Activated naive CD4-positive, alpha-beta T cell treated with anti-CD3 and anti-CD28 coated beads, Interleukin-2, amount 50 U/mL, for 72 hours (primary cell): ENCODE data around the gene ACSL6. TPM values are rescaled to one million over a fixed set of nuclear protein-coding genes. Genes with fewer than 3 reads are reported as not detected.
A peak's percentile ranks its signal among the peaks of the same experiment; 100 is the strongest.

Experiments used
- ATAC-seq, 2 donors: fragments of 150-1000 bp; cut with Tn5 transposase; 2 replicates each; pipeline ENCODE4 v1.10.0; 2021; ENCODE audit warnings: mild to moderate bottlenecking in 2 of 2, moderate library complexity in 2 of 2
- DNase-seq, 2 donors: peaks; one replicate each; pipeline ENCODE4 v3.0.0; 2021 to 2022; ENCODE audit warnings: low spot score in 2 of 2
- H3K27ac Mint-ChIP-seq, 2 donors: one replicate each; pipeline ENCODE4 v1.8.0; 2022; ENCODE audit warnings: mild to moderate bottlenecking in 2 of 2, mixed read lengths in 2 of 2
- H3K36me3 Mint-ChIP-seq, 2 donors: one replicate each; pipeline ENCODE4 v1.8.0; 2022; ENCODE audit warnings: mixed read lengths in 2 of 2
- H3K9me3 Mint-ChIP-seq, 2 donors: one replicate each; pipeline ENCODE4 v1.8.0; 2022; ENCODE audit warnings: mixed read lengths in 2 of 2
- total RNA-seq, 2 donors: library from RNA; stranded (reverse); gene quantifications; one replicate each; pipeline ENCODE4 v1.2.3, GENCODE V29; 2022

Gene ACSL6
- total RNA-seq, 2 donors from 2014 or later: 1.8 to 3.5 TPM

- ATAC-seq (no peak), DNase-seq (no peak)
- Mint-ChIP-seq H3K27ac (no peak overlapping the region), H3K36me3 (no peaks in the 10 kb centered on the region), H3K9me3 (no peaks in the 10 kb centered on the region)
Observed at GRCh38 chr5:131998431-131999040, 12.9 kb downstream of the ACSL6 start.

DNA sequence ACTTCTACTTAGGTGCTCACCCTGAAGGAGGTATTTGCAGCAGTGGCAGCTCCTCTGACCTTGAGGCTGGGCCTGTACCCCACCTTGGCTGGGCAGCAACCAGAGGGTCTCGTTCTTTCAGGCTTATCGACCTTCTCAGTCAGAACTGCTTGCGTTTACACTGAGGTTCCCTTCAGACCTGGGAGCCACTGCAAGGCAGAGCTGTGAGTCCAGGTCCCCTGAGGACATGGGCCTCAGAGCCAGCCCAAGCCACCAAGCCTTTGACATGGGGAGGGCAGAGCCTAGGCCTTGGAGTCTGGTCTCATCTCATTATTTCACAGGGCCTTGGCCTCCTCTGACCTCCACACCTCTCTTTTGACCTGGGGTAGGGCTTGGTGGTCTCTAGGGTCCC lies 13.7 kb downstream of the ACSL6 start:
- ATAC-seq (no peak), DNase-seq (no peak)
- H3K36me3 Mint-ChIP-seq: no peaks in the 10 kb centered on the region
- H3K9me3 Mint-ChIP-seq: no peaks in the 10 kb centered on the region
- no peak overlapping the region for H3K27ac Mint-ChIP-seq

GRCh38 chr5:131997026-131997726 lies 14.3 kb downstream of the ACSL6 start:
- Mint-ChIP-seq H3K9me3 (no peaks in the 10 kb centered on the region), H3K36me3 (no peaks in the 10 kb centered on the region), H3K27ac (no peak overlapping the region)
- DNase-seq (no peak), ATAC-seq (no peak)

DNA sequence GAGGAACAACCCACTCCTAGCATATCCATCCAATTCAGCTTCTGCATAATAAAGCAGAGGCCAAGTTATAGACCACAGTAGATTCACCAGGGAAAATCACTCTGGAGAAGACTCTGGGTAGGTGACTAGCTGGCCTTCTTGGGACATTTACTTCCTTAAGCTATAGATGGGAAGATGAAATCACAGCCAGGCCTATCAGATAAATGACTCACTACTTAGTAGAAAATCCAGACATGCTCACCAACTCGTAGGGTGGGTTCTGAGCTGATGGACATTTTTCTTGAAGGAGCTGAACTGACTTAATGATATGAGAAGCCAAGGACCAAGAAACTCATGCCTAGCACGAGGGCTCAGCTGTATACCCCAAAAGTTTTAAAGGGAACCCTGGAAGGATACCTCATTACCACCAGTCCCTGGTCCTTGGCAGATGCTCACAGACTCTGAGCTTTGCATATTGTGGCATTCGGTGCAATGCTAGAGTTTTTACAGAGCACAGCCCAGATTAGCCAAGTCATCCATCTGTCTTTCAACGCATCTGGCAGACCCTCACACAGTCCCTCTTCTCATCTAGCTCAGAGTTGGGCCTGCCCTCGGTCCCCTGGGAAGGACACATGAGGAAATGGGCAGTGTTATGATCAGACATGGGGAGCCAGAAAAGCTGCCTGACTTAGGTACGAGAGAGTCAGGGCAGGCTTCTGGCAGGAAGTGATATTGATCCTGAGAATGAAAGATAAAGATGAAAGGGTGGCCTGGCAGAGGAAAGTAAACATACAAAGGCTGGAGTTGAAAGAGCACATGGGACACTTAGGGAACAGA lies 15.0 kb downstream of the ACSL6 start:
- DNase-seq: no peak
- peak in 1 of 2 donors; percentile 55 for ATAC-seq
- H3K27ac Mint-ChIP-seq: no peak overlapping the region
- no peaks in the 10 kb centered on the region for H3K36me3 Mint-ChIP-seq
- H3K9me3 Mint-ChIP-seq: no peaks in the 10 kb centered on the region

DNA sequence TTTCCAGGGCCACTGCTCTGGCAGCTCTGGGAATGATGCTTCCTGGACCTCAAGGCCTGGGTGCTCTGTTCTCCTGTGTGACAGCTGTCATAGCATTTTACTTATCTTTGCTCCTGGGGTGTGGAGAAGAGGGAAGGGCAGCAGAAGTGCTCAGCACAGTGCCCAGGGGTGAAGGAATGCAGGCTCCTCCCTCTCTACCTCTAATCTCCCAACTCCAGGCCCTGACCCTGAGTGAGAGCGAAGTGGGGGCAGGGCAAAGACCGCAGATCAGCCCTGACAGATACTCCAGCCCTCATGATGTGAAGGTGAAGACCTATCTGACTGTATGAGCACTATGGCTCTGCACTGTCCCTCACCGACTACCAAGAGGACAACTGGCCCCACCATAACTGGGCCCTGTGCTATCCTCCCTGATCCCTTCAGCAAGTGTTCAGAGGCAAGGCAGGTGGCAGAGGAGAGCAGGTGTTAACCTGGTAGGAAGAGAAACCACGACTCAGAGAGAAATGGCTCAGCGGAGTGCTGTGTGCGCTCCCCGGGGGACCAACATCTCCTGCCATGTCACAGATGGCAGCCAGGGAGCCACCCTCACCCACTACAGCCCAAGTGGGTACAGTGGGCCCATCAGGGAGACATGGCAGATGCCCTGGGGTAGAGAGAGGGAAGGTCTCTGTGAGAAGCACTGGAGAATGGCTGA lies 16.8 kb downstream of the ACSL6 start:
- H3K27ac Mint-ChIP-seq: no peak overlapping the region

GRCh38 chr5:131994090-131994489 lies 17.4 kb downstream of the ACSL6 start:
- ATAC-seq: no peak
- H3K36me3 Mint-ChIP-seq: no peaks in the 10 kb centered on the region
- H3K27ac Mint-ChIP-seq: no peak overlapping the region
- H3K9me3 Mint-ChIP-seq: no peaks in the 10 kb centered on the region
- DNase-seq: no peak

More for the DNA sequence above, 16.8 kb downstream of the ACSL6 start:
- H3K36me3 Mint-ChIP-seq: no peaks in the 10 kb centered on the region
- no peak for DNase-seq
- no peaks in the 10 kb centered on the region for H3K9me3 Mint-ChIP-seq
- ATAC-seq: peak in 1 of 2 donors; percentile 3

DNA sequence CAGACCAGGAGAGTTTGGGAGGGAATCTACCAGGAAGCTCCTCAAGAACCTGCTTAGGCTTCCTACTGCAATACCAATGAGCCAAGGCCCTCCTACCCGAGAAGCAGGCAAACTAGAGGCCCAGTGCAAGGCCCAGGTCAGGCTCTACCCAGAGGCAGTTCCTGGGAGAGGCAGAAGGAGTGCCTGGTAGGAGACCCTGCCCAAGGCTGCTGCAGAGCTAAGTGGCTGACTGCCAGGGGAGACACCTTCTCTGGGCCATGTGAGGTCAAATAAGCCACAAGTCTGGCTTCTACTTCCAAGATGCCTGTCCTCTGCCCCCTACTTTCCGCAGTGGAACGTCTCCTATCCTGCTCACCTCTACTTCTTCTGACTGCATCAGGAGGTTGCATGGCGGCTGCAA lies 17.8 kb downstream of the ACSL6 start:
- H3K9me3 Mint-ChIP-seq: no peaks in the 10 kb centered on the region
- no peaks in the 10 kb centered on the region for H3K36me3 Mint-ChIP-seq
- DNase-seq (no peak), ATAC-seq (no peak)
- no peak overlapping the region for H3K27ac Mint-ChIP-seq

DNA sequence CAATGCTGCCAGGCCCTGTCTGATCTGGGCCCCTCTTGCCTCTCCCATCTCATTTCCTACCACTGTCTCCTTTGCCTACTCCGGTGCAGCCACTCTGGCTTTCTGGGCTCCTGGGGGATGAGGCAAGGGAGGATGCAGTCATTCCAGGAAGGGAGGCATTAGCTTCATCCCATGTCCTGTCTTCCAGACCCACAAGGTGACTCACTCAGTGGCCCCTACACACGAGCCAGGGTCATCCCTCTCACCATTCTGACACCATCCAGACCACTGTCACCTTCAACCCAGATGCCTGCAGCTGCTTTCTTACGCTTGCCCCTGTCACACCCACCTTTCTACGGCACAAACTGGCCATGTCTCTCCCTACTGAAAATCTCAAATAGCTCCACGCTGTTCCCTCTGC lies 19.1 kb downstream of the ACSL6 start:
- no peaks in the 10 kb centered on the region for H3K9me3 Mint-ChIP-seq
- peak overlapping the region in 1 of 2 donors; percentile 78 for H3K27ac Mint-ChIP-seq
- no peaks in the 10 kb centered on the region for H3K36me3 Mint-ChIP-seq
- ATAC-seq (no peak), DNase-seq (no peak)

DNA sequence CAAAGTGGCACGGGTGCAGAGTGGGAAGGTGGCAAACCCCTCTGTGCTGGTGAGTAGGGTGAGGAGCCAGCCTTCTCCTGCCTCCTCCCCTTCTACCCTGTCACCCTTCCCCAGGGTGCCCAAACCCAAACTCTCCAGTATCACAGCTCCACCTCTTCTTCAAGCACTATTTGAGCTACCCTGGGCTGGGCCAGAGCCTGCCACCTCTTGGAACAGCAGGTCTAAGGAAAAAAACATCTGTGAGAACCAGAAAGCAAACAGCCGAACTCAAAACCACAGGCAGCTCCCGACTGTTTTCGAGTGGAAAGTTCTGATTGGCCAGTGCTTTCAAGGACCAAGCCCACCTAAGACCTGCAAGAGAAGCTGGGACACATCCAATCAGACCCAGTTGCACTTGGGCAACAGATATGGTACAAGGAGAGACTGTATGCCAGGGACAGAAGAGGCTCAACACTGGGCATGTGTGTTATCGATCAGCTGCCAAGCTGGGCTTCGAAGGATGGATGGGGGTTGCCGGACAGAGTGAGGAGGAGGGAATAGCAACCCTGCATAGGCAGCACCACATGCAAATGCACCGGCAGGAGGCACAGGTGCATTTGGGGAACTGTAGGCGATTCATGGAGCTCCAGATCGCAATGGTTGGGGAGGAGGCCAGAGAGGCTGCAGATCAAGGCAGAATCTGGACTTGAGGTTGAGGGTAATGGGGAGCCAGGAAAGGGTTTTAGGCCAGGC lies 19.7 kb downstream of the ACSL6 start:
- DNase-seq (no peak), ATAC-seq (no peak)
- Mint-ChIP-seq H3K36me3 (no peaks in the 10 kb centered on the region), H3K27ac (no peak overlapping the region), H3K9me3 (no peaks in the 10 kb centered on the region)

DNA sequence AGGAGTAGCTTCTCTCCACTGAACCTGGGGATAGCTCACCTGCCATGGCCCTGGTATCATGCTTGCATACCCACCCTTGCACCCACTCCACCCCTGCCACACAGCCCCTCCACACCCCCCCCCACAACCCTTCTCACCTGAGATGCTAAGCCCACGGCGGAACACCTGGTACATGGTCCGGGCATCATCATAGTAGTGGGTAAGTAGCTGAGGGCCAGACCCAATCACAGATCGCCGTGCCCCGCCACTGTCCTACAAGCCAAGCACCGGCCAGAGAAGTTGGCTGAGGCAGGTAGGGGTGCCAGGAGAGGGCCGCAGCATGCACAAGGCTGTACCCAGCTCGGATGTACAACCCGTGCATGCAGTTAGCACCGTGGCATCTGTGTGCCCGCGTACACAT lies 20.7 kb downstream of the ACSL6 start:
- DNase-seq (no peak), ATAC-seq (no peak)
- no peaks in the 10 kb centered on the region for H3K9me3 Mint-ChIP-seq
- H3K27ac Mint-ChIP-seq: no peak overlapping the region
- H3K36me3 Mint-ChIP-seq: no peaks in the 10 kb centered on the region

DNA sequence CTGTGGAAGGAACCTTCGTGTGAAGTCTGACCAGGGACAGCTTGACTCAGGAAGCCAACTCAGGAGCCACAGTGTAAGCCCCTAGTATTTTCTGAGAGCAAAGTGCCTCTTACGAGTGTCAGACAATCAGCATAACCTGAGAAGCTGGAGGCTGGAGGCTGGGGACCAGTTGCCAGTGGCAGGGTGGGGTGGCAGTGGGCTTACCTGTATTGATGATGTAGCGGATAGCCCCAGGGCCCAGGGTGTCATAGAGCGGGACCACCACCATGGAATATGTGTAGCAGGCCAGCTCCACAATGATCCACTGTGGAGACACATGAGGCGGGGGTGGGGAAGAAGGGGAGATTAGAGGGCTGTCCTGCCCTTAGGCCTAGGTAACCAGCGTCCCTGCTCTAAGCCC lies 22.9 kb downstream of the ACSL6 start:
- H3K27ac Mint-ChIP-seq: peak overlapping the region in 1 of 2 donors; percentile 17
- no peaks in the 10 kb centered on the region for H3K36me3 Mint-ChIP-seq
- H3K9me3 Mint-ChIP-seq: no peaks in the 10 kb centered on the region
- ATAC-seq (no peak), DNase-seq (no peak)

- no peaks in the 10 kb centered on the region for H3K9me3 Mint-ChIP-seq
- no peak for DNase-seq
- H3K27ac Mint-ChIP-seq: no peak overlapping the region
- no peaks in the 10 kb centered on the region for H3K36me3 Mint-ChIP-seq
- ATAC-seq: no peak
Observed at GRCh38 chr5:131987251-131987650, 24.2 kb downstream of the ACSL6 start.

GRCh38 chr5:131986161-131986912 lies 25.1 kb downstream of the ACSL6 start:
- Mint-ChIP-seq H3K27ac (no peak overlapping the region), H3K9me3 (no peaks in the 10 kb centered on the region), H3K36me3 (no peaks in the 10 kb centered on the region)
- no peak for ATAC-seq
- DNase-seq: no peak

- H3K36me3 Mint-ChIP-seq: no peaks in the 10 kb centered on the region
Observed at GRCh38 chr5:131984956-131985665, 26.3 kb downstream of the ACSL6 start.

GRCh38 chr5:131983244-131983771 lies 28.1 kb downstream of the ACSL6 start:
- Mint-ChIP-seq H3K36me3 (no peaks in the 10 kb centered on the region), H3K27ac (no peak overlapping the region), H3K9me3 (no peaks in the 10 kb centered on the region)
- ATAC-seq (no peak), DNase-seq (no peak)

More at GRCh38 chr5:131984956-131985665, 26.3 kb downstream of the ACSL6 start:
- no peaks in the 10 kb centered on the region for H3K9me3 Mint-ChIP-seq
- ATAC-seq: no peak
- no peak for DNase-seq
- no peak overlapping the region for H3K27ac Mint-ChIP-seq
